ENCODE data around the gene GADD45G. TPM values are rescaled to one million over a fixed set of nuclear protein-coding genes. Genes with fewer than 3 reads are reported as not detected.

GADD45G gene
- total RNA-seq, 1 experiment from 2014 or later, result 6.0 TPM

DNA sequence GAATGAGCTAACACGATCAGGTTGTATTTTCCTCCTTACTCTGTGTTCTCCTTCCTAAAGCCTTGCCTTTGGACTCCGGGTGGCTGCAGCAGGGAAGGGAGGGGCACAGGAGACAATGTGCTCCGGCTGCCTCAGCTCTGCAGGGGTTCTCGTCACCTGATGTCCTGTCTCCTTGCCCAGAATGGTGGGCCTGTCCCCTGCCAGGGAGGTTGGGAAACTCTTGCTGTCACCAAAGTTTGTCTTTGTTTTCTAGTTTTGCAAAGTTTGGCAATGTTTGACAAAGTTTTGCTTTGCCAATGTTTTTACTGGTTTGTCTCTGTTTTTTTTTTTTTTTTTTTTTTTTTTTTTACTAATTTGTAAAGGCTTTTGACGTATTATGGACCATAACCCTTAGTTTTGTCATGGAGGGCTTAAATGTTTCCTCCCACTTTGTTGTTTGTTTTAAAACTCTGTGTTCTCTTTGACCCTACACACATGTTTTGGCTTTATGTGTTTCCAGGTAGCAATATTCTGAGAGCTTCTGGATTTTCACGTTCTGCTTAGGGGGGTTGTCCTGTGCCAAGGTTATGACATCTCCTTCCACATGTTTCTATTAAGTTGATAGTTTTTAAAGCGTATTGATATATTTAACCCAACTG lies 49.3 kb downstream of the GADD45G start:
- no peak for DNase-seq (ENCODE audit: low spot score)

DNA sequence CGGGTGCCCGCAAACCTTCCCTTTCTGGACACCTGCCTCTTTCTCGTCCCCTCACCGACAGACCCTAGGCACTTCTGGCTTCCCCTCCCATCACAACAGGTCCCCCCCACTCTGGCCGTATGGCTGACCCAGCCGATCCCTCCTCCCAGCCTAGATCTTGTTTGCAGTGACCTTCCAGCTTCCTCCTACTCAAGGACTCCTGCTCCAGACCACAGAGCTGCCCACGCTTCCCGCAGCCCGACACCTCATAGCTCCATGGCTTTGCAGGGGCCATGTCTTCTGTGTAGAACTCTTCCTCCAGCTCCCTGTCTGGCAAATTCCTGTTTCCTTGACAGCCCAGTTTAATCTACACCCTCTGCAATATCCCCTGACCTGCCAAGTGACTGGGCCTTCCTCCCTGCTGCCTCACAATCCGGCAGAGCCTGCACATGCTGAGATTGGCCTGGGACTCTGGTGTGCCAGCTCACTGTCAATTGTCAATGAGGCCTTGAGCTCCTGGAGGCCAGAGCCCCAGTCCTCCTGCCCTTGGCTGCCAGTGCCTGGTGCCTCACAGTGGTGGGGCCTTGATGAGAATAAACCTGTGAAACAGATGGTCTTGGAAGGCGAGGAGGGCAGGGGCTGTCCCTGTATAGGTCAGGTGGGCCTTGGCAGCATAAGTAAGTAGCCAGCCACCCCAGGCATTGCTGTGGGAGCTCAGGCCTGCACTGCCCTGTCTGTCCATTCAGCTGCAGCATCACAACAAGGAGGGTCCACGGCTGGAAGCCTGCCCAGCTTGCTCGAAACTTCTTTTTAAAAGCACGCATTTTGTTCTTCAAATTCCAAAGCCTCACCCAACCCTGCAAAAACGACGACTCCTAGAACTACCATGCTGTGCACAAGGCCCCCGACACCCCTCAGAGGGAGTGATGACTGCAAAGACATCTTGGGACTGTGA lies 50.5 kb downstream of the GADD45G start:
- no peak for DNase-seq (ENCODE audit: low spot score)

Other genes starting within 250 kb of the GADD45G start
- 5.1 and 11.1 TPM in 2 replicates for gene SEMA4D, start 106.9 kb upstream of the GADD45G start, total RNA-seq (2014; rRNA removed; shearing (Covaris generic))

Measured in A172 (cell line).